Fibroblast of lung (primary cell): ENCODE results near the gene MTREX. TPM values are rescaled to one million over a fixed set of nuclear protein-coding genes. Genes with fewer than 3 reads are reported as not detected.

ENCODE experiments used
- DNase-seq, 2 donors: peaks; one replicate each; pipeline versions ENCODE4 v3.0.0 to v3.0.0-alpha.2; 2010; ENCODE audit warnings: low read depth in 2 of 2
- H2AFZ ChIP-seq: 2 replicates; pipeline ENCODE4 v1.5.1; 2012; ENCODE audit warnings: low read length, control low read depth, inconsistent platforms
- H3K27ac ChIP-seq: 2 replicates; pipeline ENCODE4 v1.5.1; 2011; ENCODE audit warnings: low read length, control low read depth; ENCODE audit not compliant: insufficient read depth
- H3K27me3 ChIP-seq: 2 replicates; pipeline ENCODE4 v1.5.1; 2011; ENCODE audit warnings: mild to moderate bottlenecking, low read length; ENCODE audit not compliant: control insufficient read depth, insufficient read depth
- H3K36me3 ChIP-seq: 2 replicates; pipeline ENCODE4 v1.5.1; 2011; ENCODE audit warnings: low read length; ENCODE audit not compliant: control insufficient read depth, insufficient read depth
- H3K4me1 ChIP-seq: 2 replicates; pipeline ENCODE4 v1.5.1; 2011; ENCODE audit warnings: low read length; ENCODE audit not compliant: control insufficient read depth, insufficient read depth; ENCODE audit errors: extremely low read depth
- H3K4me2 ChIP-seq: 2 replicates; pipeline ENCODE4 v1.5.1; 2011; ENCODE audit warnings: low read length, control low read depth; ENCODE audit not compliant: insufficient read depth; ENCODE audit errors: extremely low read depth
- H3K4me3 ChIP-seq, 4 experiments: fragments of 200-600 bp in 1 of 4; sonication (generic) in 1 of 4; replicated peaks in 1 of 4; 2 replicates each; pipeline ENCODE4 v1.5.1; 2011 to 2016; ENCODE audit warnings: low read length in 4 of 4, low read depth in 3 of 4, mild to moderate bottlenecking in 3 of 4, control low read depth in 2 of 4, inconsistent platforms in 1 of 4, mixed read lengths in 1 of 4; ENCODE audit not compliant: insufficient read depth in 1 of 4; ENCODE audit errors: control extremely low read depth in 1 of 4
- H3K79me2 ChIP-seq: 2 replicates; pipeline ENCODE4 v1.5.1; 2012; ENCODE audit warnings: mild to moderate bottlenecking, low read length, inconsistent platforms; ENCODE audit not compliant: control insufficient read depth, insufficient read depth
- H3K9ac ChIP-seq: 2 replicates; pipeline ENCODE4 v1.5.1; 2011; ENCODE audit warnings: mild to moderate bottlenecking, low read length, control low read depth; ENCODE audit not compliant: insufficient read depth
- H3K9me3 ChIP-seq: 2 replicates; pipeline ENCODE4 v1.5.1; 2012; ENCODE audit warnings: low read depth, low read length; ENCODE audit not compliant: control insufficient read depth, insufficient read depth
- H4K20me1 ChIP-seq: 2 replicates; pipeline ENCODE4 v1.5.1; 2011; ENCODE audit warnings: low read length; ENCODE audit not compliant: control insufficient read depth, insufficient read depth; ENCODE audit errors: extremely low read depth
- CTCF ChIP-seq, 2 donors: IDR thresholded peaks in 1 of 2; conservative IDR thresholded peaks in 1 of 2; 1 replicate in 1 of 2; 2 replicates in 1 of 2; pipeline ENCODE4 v1.5.1; 2011 to 2012; ENCODE audit warnings: low read length in 2 of 2, control low read depth in 1 of 2, inconsistent platforms in 1 of 2, low read depth in 1 of 2, mild to moderate bottlenecking in 1 of 2
- EZH2 ChIP-seq: IDR thresholded peaks from 2 replicates; pipeline ENCODE4 v1.5.1; 2012; ENCODE audit warnings: low read length, control low read depth, mild to moderate bottlenecking; ENCODE audit errors: missing control alignments
- polyA plus RNA-seq, 2 donors: library from polyadenylated mRNA; depleted of rRNA in 1 of 2; stranded (reverse) in 1 of 2; unstranded in 1 of 2; fragments of >200 nt; gene quantifications; 2 replicates each; pipeline ENCODE4 v1.2.1, GENCODE V29; 2011 to 2012; ENCODE audit warnings: missing spikeins in 1 of 2
- total RNA-seq: library from RNA; depleted of rRNA; stranded (reverse); fragments of >200 nt; gene quantifications from 2 replicates; pipeline ENCODE4 v1.2.1, GENCODE V29; 2014

MTREX gene
- total and polyA plus RNA-seq, 2 donors (not counting 1 experiment from before 2014, with no cell fraction given): 54.1 to 85.7 TPM

DNA sequence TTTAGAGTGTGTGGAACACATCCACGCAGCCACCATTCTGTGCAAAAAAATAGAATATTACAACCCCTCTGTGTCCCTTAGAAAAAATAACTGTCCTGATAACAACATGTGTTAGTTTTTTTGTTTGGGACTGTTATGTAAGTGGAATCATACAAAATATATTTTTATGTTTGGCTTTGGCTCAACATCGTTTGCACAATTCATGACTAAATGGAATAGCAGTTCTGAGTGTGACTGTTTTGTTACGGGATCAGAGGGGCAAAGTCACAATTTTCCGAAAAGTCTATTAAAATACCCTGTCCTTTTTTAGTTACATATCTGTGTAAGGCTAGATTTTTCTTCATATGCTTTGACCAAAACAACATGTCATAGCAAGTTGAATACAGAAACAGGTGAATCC is 12.8 kb downstream of the MTREX start:
- H3K27me3 ChIP-seq: no peaks in the 10 kb centered on the region
- no peak overlapping the region for H3K4me3 ChIP-seq
- H4K20me1 ChIP-seq: no peaks in the 10 kb centered on the region
- no peak overlapping the region for H3K9ac ChIP-seq
- H2AFZ ChIP-seq: no peak overlapping the region
- no peak overlapping the region for H3K4me2 ChIP-seq
- no peaks in the 10 kb centered on the region for H3K4me1 ChIP-seq
- H3K27ac ChIP-seq: no peak overlapping the region
- H3K9me3 ChIP-seq: no peaks in the 10 kb centered on the region
- no peaks in the 10 kb centered on the region for H3K36me3 ChIP-seq
- DNase-seq: peak in 1 of 2 donors; percentile 49
- no peak for TF ChIP-seq EZH2
- no peak for TF ChIP-seq CTCF (conservative IDR thresholded peaks at IDR 0.05 in 1 of 2, IDR thresholded peaks at IDR 0.05 in 1 of 2; ENCODE audit: low read depth in 1 of 2, low read length in 2 of 2)
- H3K79me2 ChIP-seq: peaks cover 34% of the 10 kb centered on the region

- H3K4me1 ChIP-seq: no peaks in the 10 kb centered on the region
- no peaks in the 10 kb centered on the region for H3K36me3 ChIP-seq
- H3K79me2 ChIP-seq: peaks cover 17% of the 10 kb centered on the region
Measured at GRCh38 chr5:55324006-55324405, 16.2 kb downstream of the MTREX start.

GRCh38 chr5:55324815-55325418 is 17.1 kb downstream of the MTREX start:
- H3K36me3 ChIP-seq: no peaks in the 10 kb centered on the region

More at GRCh38 chr5:55324006-55324405, 16.2 kb downstream of the MTREX start:
- H3K9ac ChIP-seq: no peak overlapping the region
- no peak for TF ChIP-seq EZH2
- no peak for TF ChIP-seq CTCF (conservative IDR thresholded peaks at IDR 0.05 in 1 of 2, IDR thresholded peaks at IDR 0.05 in 1 of 2; ENCODE audit: low read depth in 1 of 2, low read length in 2 of 2)
- no peaks in the 10 kb centered on the region for H3K27me3 ChIP-seq
- no peak overlapping the region for H3K27ac ChIP-seq
- no peaks in the 10 kb centered on the region for H4K20me1 ChIP-seq
- H3K4me2 ChIP-seq: no peak overlapping the region
- H3K9me3 ChIP-seq: no peaks in the 10 kb centered on the region
- no peak overlapping the region for H2AFZ ChIP-seq
- no peak overlapping the region for H3K4me3 ChIP-seq
- no peak for DNase-seq

More at GRCh38 chr5:55324815-55325418, 17.1 kb downstream of the MTREX start:
- Histone ChIP-seq H3K9ac (no peak overlapping the region), H3K4me3 (no peak overlapping the region), H3K4me1 (no peaks in the 10 kb centered on the region), H3K27me3 (no peaks in the 10 kb centered on the region), H3K27ac (no peak overlapping the region), H2AFZ (no peak overlapping the region), H3K9me3 (no peaks in the 10 kb centered on the region), H3K79me2 (peaks cover 15% of the 10 kb centered on the region), H4K20me1 (no peaks in the 10 kb centered on the region), H3K4me2 (no peak overlapping the region)
- TF ChIP-seq CTCF (conservative IDR thresholded peaks at IDR 0.05 in 1 of 2, IDR thresholded peaks at IDR 0.05 in 1 of 2; ENCODE audit: low read depth in 1 of 2, low read length in 2 of 2) (peak; percentile 36 to 69), EZH2 (no peak)
- peak; percentile 51 to 74 for DNase-seq
